GM12878 (cell line): Measurements from ENCODE around the gene OTUB2. TPM values are rescaled to one million over a fixed set of nuclear protein-coding genes. Genes with fewer than 3 reads are reported as not detected.

Source experiments
- ATF2 ChIP-seq: IDR thresholded peaks from 2 replicates; pipeline ENCODE4 v1.6.1; 2012; ENCODE audit warnings: low read length, inconsistent platforms
- BMI1 ChIP-seq: fragments of 450-650 bp; IDR thresholded peaks from 2 replicates; pipeline ENCODE4 v1.6.1; 2016; ENCODE audit warnings: mild to moderate bottlenecking, moderate library complexity, borderline replicate concordance
- CTCF ChIP-seq, 3 experiments: IDR thresholded peaks in 2 of 3; conservative IDR thresholded peaks in 1 of 3; 2 replicates each; pipeline ENCODE4 v1.5.1; 2011; ENCODE audit warnings: low read depth in 3 of 3, low read length in 3 of 3, mild to moderate bottlenecking in 3 of 3, control low read depth in 2 of 3, moderate library complexity in 2 of 3, inconsistent platforms in 1 of 3, mixed read lengths in 1 of 3; ENCODE audit not compliant: control insufficient read depth in 2 of 3, insufficient read depth in 1 of 3; ENCODE audit errors: extremely low read depth in 1 of 3
- DPF2 ChIP-seq: fragments of 450-650 bp; IDR thresholded peaks from 2 replicates; pipeline ENCODE4 v1.6.1; 2017; ENCODE audit warnings: mild to moderate bottlenecking
- EED ChIP-seq: sonication (generic); IDR thresholded peaks from 2 replicates; pipeline ENCODE4 v1.6.1; 2016; ENCODE audit warnings: antibody characterized with exemption, low read depth
- EGR1 ChIP-seq, 2 experiments: IDR thresholded peaks; 1 replicate in 1 of 2; 2 replicates in 1 of 2; pipeline ENCODE4 v1.6.1; 2011 to 2012; ENCODE audit warnings: low read depth in 2 of 2, low read length in 2 of 2, borderline replicate concordance in 1 of 2, mild to moderate bottlenecking in 1 of 2, moderate library complexity in 1 of 2
- IKZF1 ChIP-seq: fragments of 450-650 bp; conservative IDR thresholded peaks from 2 replicates; pipeline ENCODE4 v1.6.1; 2017; ENCODE audit warnings: antibody characterized with exemption, mild to moderate bottlenecking
- KAT2A ChIP-seq: conservative IDR thresholded peaks from 2 replicates; pipeline ENCODE4 v1.6.1; 2011; ENCODE audit warnings: low read depth, low read length; ENCODE audit not compliant: control insufficient read depth
- NFYA ChIP-seq: IDR thresholded peaks from 2 replicates; pipeline ENCODE4 v1.6.1; 2011; ENCODE audit warnings: low read depth, mild to moderate bottlenecking, low read length, improper control_type of control experiment, borderline replicate concordance
- NR2C2 ChIP-seq: IDR thresholded peaks from 2 replicates; pipeline ENCODE4 v1.6.1; 2011; ENCODE audit warnings: borderline replicate concordance, low read depth; ENCODE audit not compliant: control insufficient read depth, insufficient read length
- REST ChIP-seq: IDR thresholded peaks from 2 replicates; pipeline ENCODE4 v1.6.1; 2012; ENCODE audit warnings: mild to moderate bottlenecking, low read depth, low read length
- SIN3A ChIP-seq: IDR thresholded peaks from 2 replicates; pipeline ENCODE4 v1.6.1; 2012; ENCODE audit warnings: low read depth, low read length, improper control_type of control experiment
- TCF3 ChIP-seq: IDR thresholded peaks from 2 replicates; pipeline ENCODE4 v1.6.1; 2012; ENCODE audit warnings: low read depth, mild to moderate bottlenecking, low read length, borderline replicate concordance; ENCODE audit not compliant: insufficient read depth
- TCF7 ChIP-seq: IDR thresholded peaks from 2 replicates; pipeline ENCODE4 v1.6.1; 2014; ENCODE audit warnings: antibody characterized with exemption, borderline replicate concordance
- YBX1 ChIP-seq: fragments of 450-650 bp; IDR thresholded peaks from 2 replicates; pipeline ENCODE4 v1.6.1; 2016; ENCODE audit warnings: antibody characterized with exemption
- polyA plus RNA-seq, 11 experiments: library from polyadenylated mRNA; depleted of rRNA in 4 of 11; unstranded in 6 of 11; stranded (reverse) in 5 of 11; fragments of >200 nt; fragmentation: Nextera tagmentation in 4 of 11; fragmentation: Illumina TruSeq in 1 of 11; extraction: Ambion mirVana in 4 of 11; extraction: Trizol in 1 of 11; gene quantifications; 1 replicate in 1 of 11; 2 replicates in 10 of 11; pipeline versions ENCODE4 v1.2.1 to v1.2.3, GENCODE V29; 2011 to 2016; ENCODE audit warnings: inconsistent platforms in 2 of 11, missing spikeins in 2 of 11, low read depth in 1 of 11
- total RNA-seq, 4 experiments: library from RNA; depleted of rRNA in 3 of 4; stranded (reverse); fragments of >200 nt in 3 of 4; fragmentation: Illumina TruSeq in 1 of 4; extraction: Trizol in 1 of 4; gene quantifications; 2 replicates each; pipeline versions ENCODE4 v1.2.1 to v1.2.3, GENCODE V29; 2013 to 2021
- TF ChIP-seq, protein P1 (sequence below): fragments of 450-650 bp; IDR thresholded peaks from 2 replicates; pipeline ENCODE4 v1.6.1; 2017; ENCODE audit warnings: low read depth, mild to moderate bottlenecking, moderate library complexity

OTUB2 gene
- total and polyA plus RNA-seq, 10 of the 15 experiments (the other 5 are each of a cell fraction or from before 2014, with no cell fraction given), result 0.05 to 0.82 (median 0.43) TPM

GRCh38 chr14:94056579-94057308, 30.6 kb downstream of the OTUB2 start (continued):
- no peak for TF ChIP-seq REST
- peak; percentile 49; the same call in 1 of the 2 replicates for TF ChIP-seq SIN3A
- 0 out of 2 replicates have a peak, but pooled peaks have one; percentile 17 for TF ChIP-seq ATF2
- TF ChIP-seq TCF3, result peak; percentile 64; the same call in 1 of the 2 replicates
- no peak for TF ChIP-seq CTCF (IDR thresholded peaks at IDR 0.05 in 2 of 3, conservative IDR thresholded peaks at IDR 0.05 in 1 of 3; ENCODE audit: control insufficient read depth in 2 of 3, extremely low read depth in 1 of 3, insufficient read depth in 1 of 3, low read depth in 3 of 3, low read length in 3 of 3)
- no peak for TF ChIP-seq YBX1
- peak; percentile 69 for TF ChIP-seq IKZF1
- TF ChIP-seq, protein P1, sequence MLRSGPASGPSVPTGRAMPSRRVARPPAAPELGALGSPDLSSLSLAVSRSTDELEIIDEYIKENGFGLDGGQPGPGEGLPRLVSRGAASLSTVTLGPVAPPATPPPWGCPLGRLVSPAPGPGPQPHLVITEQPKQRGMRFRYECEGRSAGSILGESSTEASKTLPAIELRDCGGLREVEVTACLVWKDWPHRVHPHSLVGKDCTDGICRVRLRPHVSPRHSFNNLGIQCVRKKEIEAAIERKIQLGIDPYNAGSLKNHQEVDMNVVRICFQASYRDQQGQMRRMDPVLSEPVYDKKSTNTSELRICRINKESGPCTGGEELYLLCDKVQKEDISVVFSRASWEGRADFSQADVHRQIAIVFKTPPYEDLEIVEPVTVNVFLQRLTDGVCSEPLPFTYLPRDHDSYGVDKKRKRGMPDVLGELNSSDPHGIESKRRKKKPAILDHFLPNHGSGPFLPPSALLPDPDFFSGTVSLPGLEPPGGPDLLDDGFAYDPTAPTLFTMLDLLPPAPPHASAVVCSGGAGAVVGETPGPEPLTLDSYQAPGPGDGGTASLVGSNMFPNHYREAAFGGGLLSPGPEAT, result peak; percentile 56; the same call in 1 of the 2 replicates
- TF ChIP-seq BMI1, result no peak
- no peak for TF ChIP-seq NR2C2
- peak; percentile 32; the same call in 1 of the 2 replicates for TF ChIP-seq TCF7
- 0 out of 2 replicates have a peak, but pooled peaks have one; percentile 41 for TF ChIP-seq EED
- no peak for TF ChIP-seq NFYA
- no peak for TF ChIP-seq KAT2A
- 0 out of 2 replicates have a peak, but pooled peaks have one; percentile 17 for TF ChIP-seq DPF2
- peak in 1 of 2 experiments; percentile 86; a peak in 2 of 3 replicates for TF ChIP-seq EGR1 (IDR thresholded peaks at IDR 0.05; ENCODE audit: borderline replicate concordance in 1 of 2, low read depth in 2 of 2, low read length in 2 of 2)
